Transverse colon (tissue), 4 donors: ENCODE measurements around the gene FNDC4. TPM values are rescaled to one million over a fixed set of nuclear protein-coding genes. Genes with fewer than 3 reads are reported as not detected.
A peak's percentile ranks its signal among the peaks of the same experiment; 100 is the strongest.

ENCODE experiments used
- DNase-seq: peaks from one replicate; pipeline ENCODE4 v3.0.0-alpha.2; 2019
- H3K27ac ChIP-seq, 4 donors: fragments of 200-600 bp; sonication (generic); 2 replicates each; pipeline ENCODE4 v1.5.1; 2016 to 2018; ENCODE audit warnings: inconsistent platforms in 4 of 4
- H3K27me3 ChIP-seq: fragments of 200-600 bp; sonication (generic); 2 replicates; pipeline ENCODE4 v1.5.1; 2017; ENCODE audit warnings: inconsistent platforms
- H3K36me3 ChIP-seq, 4 donors: fragments of 200-600 bp; sonication (generic); 2 replicates each; pipeline ENCODE4 v1.5.1; 2017 to 2019; ENCODE audit warnings: inconsistent platforms in 4 of 4
- H3K4me1 ChIP-seq, 4 donors: fragments of 200-600 bp; sonication (generic); 2 replicates each; pipeline ENCODE4 v1.5.1; 2017 to 2020; ENCODE audit warnings: inconsistent platforms in 4 of 4
- H3K4me3 ChIP-seq, 4 donors: fragments of 200-600 bp; sonication (generic); 1 replicate in 1 of 4; 2 replicates in 3 of 4; pipeline versions ENCODE4 v1.5.1 to v1.6.1; 2017 to 2019; ENCODE audit warnings: inconsistent platforms in 4 of 4
- H3K9me3 ChIP-seq, 2 donors: fragments of 200-600 bp; sonication (generic); 2 replicates each; pipeline ENCODE4 v1.5.1; 2017 to 2019; ENCODE audit warnings: inconsistent platforms in 2 of 2
- CTCF ChIP-seq, 5 experiments: fragments of 200-600 bp in 3 of 5; fragments of 450-650 bp in 2 of 5; sonication (generic) in 3 of 5; IDR thresholded peaks; 1 replicate in 2 of 5; 2 replicates in 3 of 5; pipeline ENCODE4 v1.5.1; 2016 to 2017; ENCODE audit warnings: antibody characterized with exemption in 5 of 5, inconsistent platforms in 3 of 5, mild to moderate bottlenecking in 2 of 5, moderate library complexity in 1 of 5
- EP300 ChIP-seq: sonication (generic); formaldehyde crosslinking; IDR thresholded peaks from one replicate; pipeline ENCODE4 v1.6.1; 2017; ENCODE audit warnings: antibody characterized with exemption, low read depth
- POLR2A ChIP-seq: fragments of 450-650 bp; IDR thresholded peaks from one replicate; pipeline ENCODE4 v1.6.1; 2016; ENCODE audit warnings: antibody characterized with exemption, mild to moderate bottlenecking, moderate library complexity
- POLR2AphosphoS5 ChIP-seq, 3 donors: sonication (generic); formaldehyde crosslinking; IDR thresholded peaks; one replicate each; pipeline ENCODE4 v1.6.1; 2016; ENCODE audit warnings: antibody characterized with exemption in 3 of 3
- WGBS, 2 donors: methylation state at CpG; one replicate each; pipeline ENCODE4 v1.1.5; 2018; ENCODE audit warnings: low coverage in 1 of 2; 5-methylcytosine and 5-hydroxymethylcytosine counted together
- in situ Hi-C, 4 donors: fragments of 200-750 bp; cut with MboI; loops; one replicate each; pipeline versions ENCODE4 v1.15.0 to v1.15.1; 2017; ENCODE audit warnings: low sequenced_read_pairs in 3 of 4, low pct_ligation_motif_present in 1 of 4, low pct_unique_long_range_greater_than_20kb in 1 of 4
- intact Hi-C: fragments of 100-400 bp; cut with DNase I; formaldehyde crosslinking; loops from one replicate; pipeline ENCODE4 v1.15.1; 2023; ENCODE audit warnings: low total_unique reads
- total RNA-seq, 4 donors: library from RNA; depleted of rRNA; stranded (reverse); fragments of >200 nt; gene quantifications; one replicate each; pipeline ENCODE4 v1.1.0, GENCODE V29; 2016

Gene FNDC4
- total RNA-seq, 4 donors from 2014 or later, result 0.80 to 8.2 (median 2.5) TPM

GRCh38 chr2:27492557-27492956 is 2.4 kb downstream of the FNDC4 start:
- H3K4me1 ChIP-seq, result peaks cover 7 to 23% (median 14%) of the 10 kb centered on the region in 4 donors
- no peak overlapping the region for H3K27ac ChIP-seq

GRCh38 chr2:27489498-27490397 is 5.3 kb downstream of the FNDC4 start, which contains the start of gene IFT172:
Gene IFT172 (minus strand): TSS chr2:27489743. CDS start chr2:27489653, 90 bp downstream.
- Histone ChIP-seq H3K4me1 (peaks cover 7 to 14% (median 12%) of the 10 kb centered on the region in 4 donors), H3K36me3 (no peaks in the 10 kb centered on the region), H3K27ac (peak within 1 kb of the TSS; percentile 58 to 80 (median 74)), H3K4me3 (peak within 1 kb of the TSS; percentile 41 to 56 (median 45)), H3K9me3 (no peaks in the 10 kb centered on the region), H3K27me3 (peaks cover 12% of the 10 kb centered on the region)
- DNase-seq, result peak; percentile 100
- 9 to 83% methylated on average over 2 to 43 of the region's 43 CpGs for WGBS, 2 donors
- intact Hi-C loops (loop anchor here (5.0 kb wide), 1 partner anchor 93 kb away; the partner anchor contains the start of gene ZNF512), in situ Hi-C loops (no loop called here)
- peak; percentile 93 to 94 (median 93) for TF ChIP-seq POLR2AphosphoS5 (IDR thresholded peaks at IDR 0.05)
- no peak for TF ChIP-seq CTCF (IDR thresholded peaks at IDR 0.05)
- TF ChIP-seq POLR2A, result peak; percentile 80
- TF ChIP-seq EP300, result no peak

More at GRCh38 chr2:27492557-27492956, 2.4 kb downstream of the FNDC4 start:
- no peak for DNase-seq
- Histone ChIP-seq H3K9me3 (no peaks in the 10 kb centered on the region), H3K27me3 (peaks cover 30% of the 10 kb centered on the region), H3K4me3 (no peak overlapping the region), H3K36me3 (no peaks in the 10 kb centered on the region)
- WGBS, 2 donors, result 79 to 89% methylated on average over 4 of the region's 4 CpGs
- TF ChIP-seq EP300, result no peak
- TF ChIP-seq POLR2A, result no peak
- TF ChIP-seq CTCF (IDR thresholded peaks at IDR 0.05), result no peak
- TF ChIP-seq POLR2AphosphoS5 (IDR thresholded peaks at IDR 0.05), result no peak
- intact Hi-C loops, result no loop called here
- in situ Hi-C loops, result no loop called here

GRCh38 chr2:27489118-27489497 is 5.9 kb downstream of the FNDC4 start:
- intact Hi-C loops, result loop anchor here (5.0 kb wide), 1 partner anchor 93 kb away; the partner anchor contains the start of gene ZNF512
- Histone ChIP-seq H3K36me3 (no peaks in the 10 kb centered on the region), H3K27me3 (peaks cover 6% of the 10 kb centered on the region), H3K27ac (peak overlapping the region; percentile 58 to 80 (median 72)), H3K9me3 (no peaks in the 10 kb centered on the region), H3K4me1 (peaks cover 6 to 14% (median 10%) of the 10 kb centered on the region in 4 donors), H3K4me3 (peak overlapping the region; percentile 41 to 56 (median 45))
- WGBS, 2 donors, result 4 to 5% methylated on average over 7 to 11 of the region's 11 CpGs
- DNase-seq, result no peak
- in situ Hi-C loops, result no loop called here
- TF ChIP-seq POLR2AphosphoS5 (IDR thresholded peaks at IDR 0.05) (no peak), POLR2A (no peak), EP300 (no peak), CTCF (IDR thresholded peaks at IDR 0.05) (no peak)

- no peaks in the 10 kb centered on the region for H3K27me3 ChIP-seq
- DNase-seq, result no peak
- H3K4me3 ChIP-seq, result no peak overlapping the region
- H3K9me3 ChIP-seq, result no peaks in the 10 kb centered on the region
- H3K27ac ChIP-seq, result no peak overlapping the region
- peaks cover 6 to 14% (median 10%) of the 10 kb centered on the region in 4 donors for H3K4me1 ChIP-seq
- no peak for TF ChIP-seq POLR2AphosphoS5 (IDR thresholded peaks at IDR 0.05)
- no peak for TF ChIP-seq EP300
- no peak for TF ChIP-seq CTCF (IDR thresholded peaks at IDR 0.05)
- TF ChIP-seq POLR2A, result no peak
- peaks cover 0 to 9% (median 3%) of the 10 kb centered on the region in 4 donors for H3K36me3 ChIP-seq
- intact Hi-C loops (loop anchor here (5.0 kb wide), 1 partner anchor 97 kb away; the partner anchor contains the start of gene ZNF512), in situ Hi-C loops (no loop called here)
- 65 to 80% methylated on average over 1 to 3 of the region's 3 CpGs for WGBS, 2 donors
These were observed 9.5 kb downstream of the FNDC4 start for GRCh38 chr2:27485496-27485895.
